SK-N-SH (cell line): Measurements from ENCODE around the gene MARCHF10. TPM values are rescaled to one million over a fixed set of nuclear protein-coding genes. Genes with fewer than 3 reads are reported as not detected.
A peak's percentile ranks its signal among the peaks of the same experiment; 100 is the strongest.

Source experiments
- ELF1 ChIP-seq: IDR thresholded peaks from 2 replicates; pipeline ENCODE4 v1.4.0; 2012
- EP300 ChIP-seq, 2 experiments: IDR thresholded peaks; 2 replicates each; pipeline versions ENCODE4 v1.4.0 to v1.6.1; 2012; ENCODE audit warnings: borderline replicate concordance in 1 of 2, low read depth in 1 of 2, low read length in 1 of 2
- FOSL2 ChIP-seq: IDR thresholded peaks from 2 replicates; pipeline ENCODE4 v1.4.0; 2012; ENCODE audit warnings: low read depth, mild to moderate bottlenecking, moderate library complexity, borderline replicate concordance
- FOXM1 ChIP-seq: IDR thresholded peaks from 2 replicates; pipeline ENCODE4 v1.4.0; 2012; ENCODE audit warnings: low read depth, mild to moderate bottlenecking
- GATA2 ChIP-seq: sonication (generic); formaldehyde crosslinking; IDR thresholded peaks from 2 replicates; pipeline ENCODE4 v1.5.0; 2020; ENCODE audit warnings: mild to moderate bottlenecking, missing genetic modification reagents
- MAX ChIP-seq: IDR thresholded peaks from 2 replicates; pipeline ENCODE4 v1.4.0; 2012; ENCODE audit warnings: low read depth
- MEF2A ChIP-seq: IDR thresholded peaks from 2 replicates; pipeline ENCODE4 v1.4.0; 2012; ENCODE audit warnings: low read depth, borderline replicate concordance
- MXI1 ChIP-seq: IDR thresholded peaks from 2 replicates; pipeline ENCODE4 v1.6.1; 2012; ENCODE audit warnings: mild to moderate bottlenecking, low read depth, low read length, improper control_type of control experiment
- POLR2AphosphoS5 ChIP-seq: IDR thresholded peaks from 2 replicates; pipeline ENCODE4 v1.6.1; 2012; ENCODE audit warnings: low read depth, low read length
- RCOR1 ChIP-seq: fragments of 150-350 bp; IDR thresholded peaks from 2 replicates; pipeline ENCODE4 v1.6.1; 2017; ENCODE audit warnings: antibody characterized with exemption, low read length
- REST ChIP-seq: IDR thresholded peaks from 2 replicates; pipeline ENCODE4 v1.6.1; 2012; ENCODE audit warnings: mild to moderate bottlenecking, low read depth, low read length, moderate library complexity
- RFX5 ChIP-seq: IDR thresholded peaks from 2 replicates; pipeline ENCODE4 v1.6.1; 2012; ENCODE audit warnings: mild to moderate bottlenecking, improper control_type of control experiment, low read length
- SIN3A ChIP-seq: IDR thresholded peaks from 2 replicates; pipeline ENCODE4 v1.6.1; 2012; ENCODE audit warnings: low read depth, mild to moderate bottlenecking, low read length, moderate library complexity, borderline replicate concordance
- TAF1 ChIP-seq: IDR thresholded peaks from 2 replicates; pipeline ENCODE4 v1.6.1; 2012; ENCODE audit warnings: low read depth, mild to moderate bottlenecking, low read length, moderate library complexity, borderline replicate concordance
- TCF12 ChIP-seq: IDR thresholded peaks from 2 replicates; pipeline ENCODE4 v1.4.0; 2012
- USF1 ChIP-seq: IDR thresholded peaks from 2 replicates; pipeline ENCODE4 v1.4.0; 2012; ENCODE audit warnings: low read depth, borderline replicate concordance
- YY1 ChIP-seq: IDR thresholded peaks from 2 replicates; pipeline ENCODE4 v1.4.0; 2012; ENCODE audit warnings: low read depth, mild to moderate bottlenecking
- ZBTB33 ChIP-seq: IDR thresholded peaks from 2 replicates; pipeline ENCODE4 v1.4.0; 2012; ENCODE audit warnings: low read depth, borderline replicate concordance
- polyA plus RNA-seq, 3 experiments: library from polyadenylated mRNA; depleted of rRNA; stranded (reverse); fragments of >200 nt; gene quantifications; 2 replicates each; pipeline ENCODE4 v1.2.3, GENCODE V29; 2012

MARCHF10 gene
- polyA plus RNA-seq, 1 of the 3 experiments (the other 2 are of a cell fraction): 0.16 TPM

GRCh38 chr17:62718429-62718828 lies 89.7 kb downstream of the MARCHF10 start (continued):
- TF ChIP-seq SIN3A (peak; percentile 85; the same call in 1 of the 2 replicates), MEF2A (peak; percentile 85; the same call in 1 of the 2 replicates), POLR2AphosphoS5 (peak; percentile 97), FOXM1 (peak; percentile 95), RCOR1 (0 out of 2 replicates have a peak, but pooled peaks have one; percentile 36), TCF12 (peak; percentile 100), GATA2 (CRISPR knock-in tag) (no peak), YY1 (0 out of 2 replicates have a peak, but pooled peaks have one; percentile 13), ELF1 (0 out of 2 replicates have a peak, but pooled peaks have one; percentile 30), MAX (peak; percentile 95), TAF1 (no peak), EP300 (IDR thresholded peaks at IDR 0.05; ENCODE audit: borderline replicate concordance in 1 of 2, low read depth in 1 of 2, low read length in 1 of 2) (peak; percentile 62 to 99), USF1 (peak; percentile 70), RFX5 (no peak), ZBTB33 (peak; percentile 89), REST (peak; percentile 71), MXI1 (no peak), FOSL2 (peak; percentile 94)
